GM21381 (cell line): ENCODE results near the gene LMCD1.

ENCODE experiments used
- ATAC-seq: cut with Tn5 transposase; IDR thresholded peaks from one replicate; pipeline ENCODE4 v1.9.1; 2021; ENCODE audit warnings: mild to moderate bottlenecking, moderate library complexity; ENCODE audit not compliant: unreplicated experiment

LMCD1 gene

GRCh38 chr3:8501371-8502131 lies at the start of gene LMCD1:
Gene LMCD1 (plus strand): TSS chr3:8501823. CDS start chr3:8501939, 116 bp downstream.
- ATAC-seq: peak; percentile 97

GRCh38 chr3:8452112-8452511 lies 49.5 kb upstream of the LMCD1 start:
- no peak for ATAC-seq

- ATAC-seq: no peak
These were observed 48.5 kb upstream of the LMCD1 start for GRCh38 chr3:8453153-8453552.

- ATAC-seq: no peak
These were observed 45.9 kb upstream of the LMCD1 start for GRCh38 chr3:8455526-8456411.

- no peak for ATAC-seq
These were observed 45.2 kb upstream of the LMCD1 start for GRCh38 chr3:8456412-8456811.

- no peak for ATAC-seq
These were observed 44.6 kb upstream of the LMCD1 start for GRCh38 chr3:8457039-8457438.

- ATAC-seq: no peak
These were observed 43.4 kb upstream of the LMCD1 start for GRCh38 chr3:8458238-8458661.

- ATAC-seq: no peak
These were observed 42.9 kb upstream of the LMCD1 start for GRCh38 chr3:8458711-8459110.

GRCh38 chr3:8460050-8460708 lies 41.4 kb upstream of the LMCD1 start:
- no peak for ATAC-seq

GRCh38 chr3:8460815-8461456 lies 40.7 kb upstream of the LMCD1 start:
- no peak for ATAC-seq

- no peak for ATAC-seq
These were observed 37.0 kb upstream of the LMCD1 start for GRCh38 chr3:8464668-8465067.

GRCh38 chr3:8466526-8466925 lies 35.1 kb upstream of the LMCD1 start:
- no peak for ATAC-seq

GRCh38 chr3:8470801-8471200 lies 30.8 kb upstream of the LMCD1 start:
- ATAC-seq: no peak

GRCh38 chr3:8472549-8472948 lies 29.1 kb upstream of the LMCD1 start:
- no peak for ATAC-seq

- ATAC-seq: no peak
These were observed 28.6 kb upstream of the LMCD1 start for GRCh38 chr3:8473029-8473428.

GRCh38 chr3:8473990-8474389 lies 27.6 kb upstream of the LMCD1 start:
- ATAC-seq: no peak

- ATAC-seq: no peak
These were observed 26.6 kb upstream of the LMCD1 start for GRCh38 chr3:8474991-8475390.

- ATAC-seq: no peak
These were observed 20.9 kb upstream of the LMCD1 start for GRCh38 chr3:8480699-8481098.

- ATAC-seq: no peak
These were observed 20.2 kb upstream of the LMCD1 start for GRCh38 chr3:8481380-8481779.

GRCh38 chr3:8482263-8482662 lies 19.4 kb upstream of the LMCD1 start:
- ATAC-seq: no peak
